ENCODE data around the gene SLC25A18. TPM values are rescaled to one million over a fixed set of nuclear protein-coding genes. Genes with fewer than 3 reads are reported as not detected.
A peak's percentile ranks its signal among the peaks of the same experiment; 100 is the strongest.

The SLC25A18 gene
- polyA plus RNA-seq, 3 donors: 0.10 to 0.11 TPM; not detected in 1

DNA sequence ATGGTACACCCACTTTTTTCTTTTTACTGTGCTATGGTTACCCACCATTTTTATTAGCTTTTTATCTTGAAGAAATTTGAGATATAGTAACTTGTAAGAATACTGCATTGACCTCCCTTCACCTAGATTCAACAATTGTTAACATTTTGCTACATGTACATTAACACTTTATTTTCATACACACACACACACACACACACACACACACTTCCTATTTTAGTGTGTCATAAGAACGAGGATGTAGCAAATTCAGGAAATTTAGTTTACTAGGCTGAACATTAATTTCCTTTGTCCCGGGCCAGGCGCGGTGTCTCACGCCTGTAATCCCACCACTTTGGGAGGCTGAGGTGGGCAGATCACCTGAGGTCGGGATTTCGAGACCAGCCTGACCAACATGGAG lies 66.3 kb downstream of the SLC25A18 start:
- peak in 2 of 3 donors; percentile 64 to 65 for DNase-seq
- Mint-ChIP-seq H3K27me3 (ENCODE audit: low read depth in 3 of 3) (no peaks in the 10 kb centered on the region), H3K4me3 (peak overlapping the region in 1 of 2 donors; percentile 72), H3K9me3 (no peaks in the 10 kb centered on the region), H3K4me1 (peaks cover 26% of the 10 kb centered on the region), H3K27ac (peak overlapping the region; percentile 97 to 99 (median 98)), H3K36me3 (peaks cover 6 to 8% of the 10 kb centered on the region in 2 donors)
- H3K79me2 ChIP-seq (ENCODE audit: insufficient read depth, low read length): peaks cover 40% of the 10 kb centered on the region
- H3K9me3 ChIP-seq (replicated peaks in 1 of 2; ENCODE audit: control insufficient read depth in 1 of 2, insufficient read depth in 1 of 2, low read length in 2 of 2): no peaks in the 10 kb centered on the region
- intact Hi-C loops (cut with micrococcal nuclease): loop anchor here in 1 of 2 donors (1.0 to 2.0 kb wide), 2 partner anchors 9 to 147 kb away; partner anchors contain the start of gene BCL2L13
- H3K9ac ChIP-seq (ENCODE audit: insufficient read depth, low read length, poor library complexity, severe bottlenecking): no peak overlapping the region
- H2AFZ ChIP-seq (ENCODE audit: insufficient read depth, low read depth, low read length, poor library complexity, severe bottlenecking): peak overlapping the region; percentile 87
- peak overlapping the region; percentile 67 to 98 for H3K27ac ChIP-seq (ENCODE audit: low read depth in 1 of 2, low read length in 2 of 2)
- peak overlapping the region; percentile 69 for H3K4me2 ChIP-seq (replicated peaks; ENCODE audit: extremely low read depth, low read length, poor library complexity, severe bottlenecking)
- peak overlapping the region in 1 of 3 experiments; percentile 94 for H3K4me3 ChIP-seq (replicated peaks in 1 of 3; ENCODE audit: low read depth in 2 of 3, low read length in 3 of 3)
- no peaks in the 10 kb centered on the region for H3K27me3 ChIP-seq (ENCODE audit: control insufficient read depth in 2 of 2, insufficient read depth in 2 of 2, low read length in 2 of 2)
- TF ChIP-seq, protein P1, sequence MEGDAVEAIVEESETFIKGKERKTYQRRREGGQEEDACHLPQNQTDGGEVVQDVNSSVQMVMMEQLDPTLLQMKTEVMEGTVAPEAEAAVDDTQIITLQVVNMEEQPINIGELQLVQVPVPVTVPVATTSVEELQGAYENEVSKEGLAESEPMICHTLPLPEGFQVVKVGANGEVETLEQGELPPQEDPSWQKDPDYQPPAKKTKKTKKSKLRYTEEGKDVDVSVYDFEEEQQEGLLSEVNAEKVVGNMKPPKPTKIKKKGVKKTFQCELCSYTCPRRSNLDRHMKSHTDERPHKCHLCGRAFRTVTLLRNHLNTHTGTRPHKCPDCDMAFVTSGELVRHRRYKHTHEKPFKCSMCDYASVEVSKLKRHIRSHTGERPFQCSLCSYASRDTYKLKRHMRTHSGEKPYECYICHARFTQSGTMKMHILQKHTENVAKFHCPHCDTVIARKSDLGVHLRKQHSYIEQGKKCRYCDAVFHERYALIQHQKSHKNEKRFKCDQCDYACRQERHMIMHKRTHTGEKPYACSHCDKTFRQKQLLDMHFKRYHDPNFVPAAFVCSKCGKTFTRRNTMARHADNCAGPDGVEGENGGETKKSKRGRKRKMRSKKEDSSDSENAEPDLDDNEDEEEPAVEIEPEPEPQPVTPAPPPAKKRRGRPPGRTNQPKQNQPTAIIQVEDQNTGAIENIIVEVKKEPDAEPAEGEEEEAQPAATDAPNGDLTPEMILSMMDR (IDR thresholded peaks at IDR 0.05): no peak
- H3K4me1 ChIP-seq (ENCODE audit: control insufficient read depth in 1 of 2, insufficient read depth in 2 of 2, low read length in 2 of 2): peaks cover 29 to 30% of the 10 kb centered on the region in 2 donors
- WGBS (ENCODE audit: insufficient coverage): no CpG with 5 or more reads among the region's 7 CpGs
- H4K20me1 ChIP-seq (ENCODE audit: insufficient read depth, low read length): peaks cover 21% of the 10 kb centered on the region
- H3K36me3 ChIP-seq (replicated peaks in 1 of 2; ENCODE audit: control insufficient read depth in 1 of 2, insufficient read depth in 2 of 2, low read length in 2 of 2): peaks cover 2 to 7% of the 10 kb centered on the region in 2 donors

DNA sequence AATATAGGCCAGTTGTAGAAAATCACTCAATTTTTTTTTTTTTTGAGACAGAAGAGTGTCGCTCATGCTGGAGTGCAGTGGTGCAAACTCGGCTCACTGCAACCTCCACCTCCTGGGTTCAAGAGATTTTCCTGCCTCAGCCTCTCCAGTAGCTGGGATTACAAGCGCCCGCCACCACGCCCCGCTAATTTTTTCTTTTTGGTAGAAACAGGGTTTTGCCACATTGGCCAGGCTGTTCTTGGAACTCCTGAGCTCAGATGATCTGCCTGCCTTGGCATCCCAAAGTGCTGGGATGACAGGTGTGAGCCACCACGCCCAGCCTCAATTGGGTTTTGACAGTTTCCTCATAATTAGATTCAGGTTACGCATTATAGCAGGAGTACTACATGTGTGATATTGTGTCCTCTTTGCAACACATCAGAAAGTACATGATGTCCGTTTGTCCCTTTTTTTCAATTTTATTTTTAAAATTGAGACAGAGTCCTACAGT lies 67.8 kb downstream of the SLC25A18 start:
- WGBS (ENCODE audit: insufficient coverage): 100% methylated on average over 3 of the region's 9 CpGs
- H3K4me3 ChIP-seq (replicated peaks in 1 of 3; ENCODE audit: low read depth in 2 of 3, low read length in 3 of 3): no peak overlapping the region
- no peaks in the 10 kb centered on the region for H3K36me3 ChIP-seq (replicated peaks in 1 of 2; ENCODE audit: control insufficient read depth in 1 of 2, insufficient read depth in 2 of 2, low read length in 2 of 2)
- peaks cover 25% of the 10 kb centered on the region for H3K79me2 ChIP-seq (ENCODE audit: insufficient read depth, low read length)
- H3K4me1 ChIP-seq (ENCODE audit: control insufficient read depth in 1 of 2, insufficient read depth in 2 of 2, low read length in 2 of 2): peaks cover 29 to 30% of the 10 kb centered on the region in 2 donors
- no peak overlapping the region for H3K4me2 ChIP-seq (replicated peaks; ENCODE audit: extremely low read depth, low read length, poor library complexity, severe bottlenecking)
- H3K27ac ChIP-seq (ENCODE audit: low read depth in 1 of 2, low read length in 2 of 2): no peak overlapping the region
- Mint-ChIP-seq H3K4me3 (no peak overlapping the region), H3K27ac (no peak overlapping the region), H3K36me3 (no peaks in the 10 kb centered on the region), H3K9me3 (no peaks in the 10 kb centered on the region), H3K27me3 (ENCODE audit: low read depth in 3 of 3) (no peaks in the 10 kb centered on the region), H3K4me1 (peaks cover 17% of the 10 kb centered on the region)
- H3K9me3 ChIP-seq (replicated peaks in 1 of 2; ENCODE audit: control insufficient read depth in 1 of 2, insufficient read depth in 1 of 2, low read length in 2 of 2): no peaks in the 10 kb centered on the region
- no peak overlapping the region for H2AFZ ChIP-seq (ENCODE audit: insufficient read depth, low read depth, low read length, poor library complexity, severe bottlenecking)
- TF ChIP-seq, protein P1 (IDR thresholded peaks at IDR 0.05): no peak
- peaks cover 6% of the 10 kb centered on the region for H4K20me1 ChIP-seq (ENCODE audit: insufficient read depth, low read length)
- no peak overlapping the region for H3K9ac ChIP-seq (ENCODE audit: insufficient read depth, low read length, poor library complexity, severe bottlenecking)
- H3K27me3 ChIP-seq (ENCODE audit: control insufficient read depth in 2 of 2, insufficient read depth in 2 of 2, low read length in 2 of 2): no peaks in the 10 kb centered on the region
- DNase-seq: no peak
- intact Hi-C loops (cut with micrococcal nuclease): no loop called here
